Hepatocyte (in vitro differentiated cells): ENCODE data around the gene VPS8.

Source experiments
- EZH2phosphoT487 ChIP-seq: fragments of 200-600 bp; sonication (generic); IDR thresholded peaks from one replicate; pipeline ENCODE4 v1.6.1; 2018; ENCODE audit warnings: antibody characterized with exemption, mild to moderate bottlenecking, low read depth, moderate library complexity; ENCODE audit not compliant: unreplicated experiment, severe bottlenecking
- TF ChIP-seq, protein P1 (sequence below): fragments of 200-600 bp; sonication (generic); IDR thresholded peaks from 2 replicates; pipeline ENCODE4 v1.5.1; 2016; ENCODE audit warnings: antibody characterized with exemption, mild to moderate bottlenecking; ENCODE audit not compliant: poor library complexity

- TF ChIP-seq, protein P1, sequence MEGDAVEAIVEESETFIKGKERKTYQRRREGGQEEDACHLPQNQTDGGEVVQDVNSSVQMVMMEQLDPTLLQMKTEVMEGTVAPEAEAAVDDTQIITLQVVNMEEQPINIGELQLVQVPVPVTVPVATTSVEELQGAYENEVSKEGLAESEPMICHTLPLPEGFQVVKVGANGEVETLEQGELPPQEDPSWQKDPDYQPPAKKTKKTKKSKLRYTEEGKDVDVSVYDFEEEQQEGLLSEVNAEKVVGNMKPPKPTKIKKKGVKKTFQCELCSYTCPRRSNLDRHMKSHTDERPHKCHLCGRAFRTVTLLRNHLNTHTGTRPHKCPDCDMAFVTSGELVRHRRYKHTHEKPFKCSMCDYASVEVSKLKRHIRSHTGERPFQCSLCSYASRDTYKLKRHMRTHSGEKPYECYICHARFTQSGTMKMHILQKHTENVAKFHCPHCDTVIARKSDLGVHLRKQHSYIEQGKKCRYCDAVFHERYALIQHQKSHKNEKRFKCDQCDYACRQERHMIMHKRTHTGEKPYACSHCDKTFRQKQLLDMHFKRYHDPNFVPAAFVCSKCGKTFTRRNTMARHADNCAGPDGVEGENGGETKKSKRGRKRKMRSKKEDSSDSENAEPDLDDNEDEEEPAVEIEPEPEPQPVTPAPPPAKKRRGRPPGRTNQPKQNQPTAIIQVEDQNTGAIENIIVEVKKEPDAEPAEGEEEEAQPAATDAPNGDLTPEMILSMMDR: no peak
- no peak for TF ChIP-seq EZH2phosphoT487
Observed at GRCh38 chr3:185069037-185070030, 257.4 kb downstream of the VPS8 start.
